PC-9 (cell line): ENCODE measurements around the gene PRELP. TPM values are rescaled to one million over a fixed set of nuclear protein-coding genes. Genes with fewer than 3 reads are reported as not detected.
"Not testable (repeated sequence)": the region's sequence is repeated elsewhere in the genome, so short reads cannot be mapped to it uniquely, and the experiment has no call there.

ENCODE experiments used
- BruUV-seq: library from RNA; stranded (reverse); fragments of 400-500 nt; replicated peaks from 2 replicates; lab custom pipeline; 2021; lab: Mats Ljungman, UMichigan
- CTCF ChIA-PET: fragments of 300-600 bp; sonication (Branson Sonifier 250); formaldehyde crosslinking; loops from one replicate; lab custom pipeline; 2022; ENCODE audit warnings: antibody characterized with exemption; lab: Charles Lee
- POLR2A ChIA-PET: fragments of 300-600 bp; sonication (Branson Sonifier 250); formaldehyde crosslinking; loops from one replicate; lab custom pipeline; 2022; ENCODE audit warnings: antibody characterized with exemption; ENCODE audit not compliant: unreplicated experiment; lab: Charles Lee
- DNase-seq, 2 experiments: peaks; one replicate each; pipeline versions ENCODE4 v3.0.0 to v3.0.0-alpha.2; 2015 to 2022; ENCODE audit warnings: mixed read lengths in 1 of 2
- H2AFZ ChIP-seq: fragments of 200-600 bp; sonication (generic); 2 replicates; pipeline ENCODE4 v1.8.1; 2017; ENCODE audit warnings: antibody characterized with exemption
- H3F3A ChIP-seq: fragments of 200-600 bp; sonication (generic); 2 replicates; pipeline ENCODE4 v1.8.1; 2017; ENCODE audit warnings: antibody characterized with exemption, mild to moderate bottlenecking, low read depth; ENCODE audit not compliant: insufficient read depth
- H3K27ac ChIP-seq: fragments of 200-600 bp; sonication (generic); 2 replicates; pipeline ENCODE4 v1.6.1; 2016; ENCODE audit warnings: mixed run types
- H3K27me3 ChIP-seq: fragments of 200-600 bp; sonication (generic); 2 replicates; pipeline ENCODE4 v1.6.1; 2016; ENCODE audit warnings: low read depth, mixed run types; ENCODE audit not compliant: insufficient read depth
- H3K36me3 ChIP-seq: fragments of 200-600 bp; sonication (generic); 2 replicates; pipeline ENCODE4 v1.6.1; 2016; ENCODE audit warnings: low read depth, mixed run types
- H3K4me1 ChIP-seq: fragments of 200-600 bp; sonication (generic); replicated peaks from 2 replicates; pipeline ENCODE4 v1.6.1; 2016; ENCODE audit warnings: mixed run types; ENCODE audit not compliant: insufficient read depth
- H3K4me2 ChIP-seq: fragments of 200-600 bp; sonication (generic); 2 replicates; pipeline ENCODE4 v1.6.1; 2017; ENCODE audit warnings: mixed run types
- H3K4me3 ChIP-seq: fragments of 200-600 bp; sonication (generic); 2 replicates; pipeline ENCODE4 v1.6.1; 2016; ENCODE audit warnings: mixed run types
- H3K79me2 ChIP-seq: fragments of 200-600 bp; sonication (generic); 2 replicates; pipeline ENCODE4 v1.6.1; 2017; ENCODE audit warnings: low read depth, mixed run types
- H3K9me2 ChIP-seq: fragments of 200-600 bp; sonication (generic); 2 replicates; pipeline ENCODE4 v1.8.1; 2017; ENCODE audit warnings: mild to moderate bottlenecking; ENCODE audit not compliant: insufficient read depth
- H3K9me3 ChIP-seq: fragments of 200-600 bp; sonication (generic); 2 replicates; pipeline ENCODE4 v1.8.1; 2016; ENCODE audit warnings: low read depth; ENCODE audit not compliant: insufficient read depth
- H4K20me1 ChIP-seq: fragments of 200-600 bp; sonication (generic); 2 replicates; pipeline ENCODE4 v1.8.1; 2017; ENCODE audit not compliant: insufficient read depth
- EZH2 ChIP-seq: fragments of 200-600 bp; sonication (generic); IDR thresholded peaks from 2 replicates; pipeline ENCODE4 v1.8.0; 2017; ENCODE audit warnings: antibody characterized with exemption, low read depth
- intact Hi-C: fragments of 100-400 bp; cut with micrococcal nuclease; formaldehyde crosslinking; loops from one replicate; pipeline ENCODE4 v1.10.0; 2022; ENCODE audit not compliant: unreplicated experiment
- total RNA-seq: library from RNA; stranded (reverse); gene quantifications from 2 replicates; pipeline ENCODE4 v1.2.3, GENCODE V29; 2021
- TF ChIP-seq, protein P1 (sequence below): fragments of 200-600 bp; sonication (generic); conservative IDR thresholded peaks from 2 replicates; pipeline ENCODE4 v1.6.1; 2017; ENCODE audit warnings: mixed run types, antibody characterized with exemption, mild to moderate bottlenecking, moderate library complexity

PRELP gene
- total RNA-seq, 1 experiment from 2014 or later: not detected

DNA sequence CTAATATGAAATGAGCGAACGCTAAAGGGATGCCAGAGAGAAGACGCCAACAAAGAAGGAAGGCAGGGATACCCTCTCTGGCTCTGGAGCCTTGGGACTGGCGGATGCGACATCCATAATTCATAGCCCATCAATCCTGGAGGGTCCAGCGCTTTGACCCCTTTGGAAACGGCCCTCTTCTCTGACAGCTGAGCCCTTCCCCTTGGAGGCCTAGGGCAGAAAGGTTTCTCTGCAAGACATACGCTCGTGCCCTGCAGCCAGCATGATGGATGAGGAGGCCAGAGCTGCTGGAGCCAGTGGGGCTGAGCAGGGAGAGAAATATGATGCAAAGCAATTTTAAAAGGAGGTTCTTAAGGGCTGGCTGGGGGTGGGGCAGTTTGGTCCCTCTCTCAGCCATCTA is 40.6 kb downstream of the PRELP start:
- no peak overlapping the region for H2AFZ ChIP-seq
- no peak for DNase-seq
- TF ChIP-seq, protein P1, sequence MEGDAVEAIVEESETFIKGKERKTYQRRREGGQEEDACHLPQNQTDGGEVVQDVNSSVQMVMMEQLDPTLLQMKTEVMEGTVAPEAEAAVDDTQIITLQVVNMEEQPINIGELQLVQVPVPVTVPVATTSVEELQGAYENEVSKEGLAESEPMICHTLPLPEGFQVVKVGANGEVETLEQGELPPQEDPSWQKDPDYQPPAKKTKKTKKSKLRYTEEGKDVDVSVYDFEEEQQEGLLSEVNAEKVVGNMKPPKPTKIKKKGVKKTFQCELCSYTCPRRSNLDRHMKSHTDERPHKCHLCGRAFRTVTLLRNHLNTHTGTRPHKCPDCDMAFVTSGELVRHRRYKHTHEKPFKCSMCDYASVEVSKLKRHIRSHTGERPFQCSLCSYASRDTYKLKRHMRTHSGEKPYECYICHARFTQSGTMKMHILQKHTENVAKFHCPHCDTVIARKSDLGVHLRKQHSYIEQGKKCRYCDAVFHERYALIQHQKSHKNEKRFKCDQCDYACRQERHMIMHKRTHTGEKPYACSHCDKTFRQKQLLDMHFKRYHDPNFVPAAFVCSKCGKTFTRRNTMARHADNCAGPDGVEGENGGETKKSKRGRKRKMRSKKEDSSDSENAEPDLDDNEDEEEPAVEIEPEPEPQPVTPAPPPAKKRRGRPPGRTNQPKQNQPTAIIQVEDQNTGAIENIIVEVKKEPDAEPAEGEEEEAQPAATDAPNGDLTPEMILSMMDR: no peak
- no peak for TF ChIP-seq EZH2
- ChIA-PET CTCF (no interaction called here), POLR2A (no interaction called here)
- H4K20me1 ChIP-seq: no peaks in the 10 kb centered on the region
- H3K27me3 ChIP-seq: no peaks in the 10 kb centered on the region
- no peak overlapping the region for H3K4me3 ChIP-seq
- H3K79me2 ChIP-seq: no peaks in the 10 kb centered on the region
- H3K9me2 ChIP-seq: no peaks in the 10 kb centered on the region
- H3F3A ChIP-seq: peaks cover 49% of the 10 kb centered on the region
- peaks cover 95% of the 10 kb centered on the region for H3K4me1 ChIP-seq
- 0 out of 2 replicates have a peak overlapping the region, but pooled peaks have one; percentile 36 for H3K4me2 ChIP-seq
- intact Hi-C loops: no loop called here
- no TSS peak for BruUV-seq
- no peaks in the 10 kb centered on the region for H3K9me3 ChIP-seq
- no peaks in the 10 kb centered on the region for H3K36me3 ChIP-seq
- H3K27ac ChIP-seq: no peak overlapping the region

DNA sequence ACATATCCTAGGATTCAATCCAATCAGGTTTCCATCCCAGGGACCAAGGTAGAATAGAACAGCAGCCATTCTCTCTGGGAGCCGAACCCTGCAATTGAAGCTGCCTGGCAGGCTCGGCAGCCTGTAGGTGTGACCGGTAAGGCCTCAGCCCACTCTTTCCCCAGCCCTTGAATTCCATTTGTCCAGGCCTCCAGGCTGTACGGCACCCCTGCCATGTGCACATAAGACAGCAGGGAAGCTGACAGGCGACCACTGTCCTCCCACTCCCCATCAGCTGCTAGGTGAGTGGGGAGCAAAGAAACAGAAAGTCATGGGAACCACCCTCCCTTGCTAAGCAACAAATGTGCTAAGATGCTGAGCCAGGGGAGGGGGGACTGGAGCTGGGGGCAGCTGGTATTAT is 41.3 kb downstream of the PRELP start:
- H3K27ac ChIP-seq: no peak overlapping the region
- POLR2A ChIA-PET: no interaction called here
- no peaks in the 10 kb centered on the region for H3K9me3 ChIP-seq
- DNase-seq: no peak
- peaks cover 92% of the 10 kb centered on the region for H3K4me1 ChIP-seq
- H3K4me2 ChIP-seq: no peak overlapping the region
- H3K27me3 ChIP-seq: no peaks in the 10 kb centered on the region
- H4K20me1 ChIP-seq: no peaks in the 10 kb centered on the region
- TF ChIP-seq, protein P1: no peak
- TF ChIP-seq EZH2: no peak
- H3K4me3 ChIP-seq: no peak overlapping the region
- BruUV-seq: no TSS peak
- peaks cover 42% of the 10 kb centered on the region for H3F3A ChIP-seq
- no peak overlapping the region for H2AFZ ChIP-seq
- CTCF ChIA-PET: interaction anchor here (0.6 kb wide), 1 partner anchor 11 kb away, joined by 3 read pairs; no protein-coding TSS in a partner anchor
- H3K79me2 ChIP-seq: no peaks in the 10 kb centered on the region
- intact Hi-C loops: no loop called here
- no peaks in the 10 kb centered on the region for H3K9me2 ChIP-seq
- H3K36me3 ChIP-seq: no peaks in the 10 kb centered on the region

DNA sequence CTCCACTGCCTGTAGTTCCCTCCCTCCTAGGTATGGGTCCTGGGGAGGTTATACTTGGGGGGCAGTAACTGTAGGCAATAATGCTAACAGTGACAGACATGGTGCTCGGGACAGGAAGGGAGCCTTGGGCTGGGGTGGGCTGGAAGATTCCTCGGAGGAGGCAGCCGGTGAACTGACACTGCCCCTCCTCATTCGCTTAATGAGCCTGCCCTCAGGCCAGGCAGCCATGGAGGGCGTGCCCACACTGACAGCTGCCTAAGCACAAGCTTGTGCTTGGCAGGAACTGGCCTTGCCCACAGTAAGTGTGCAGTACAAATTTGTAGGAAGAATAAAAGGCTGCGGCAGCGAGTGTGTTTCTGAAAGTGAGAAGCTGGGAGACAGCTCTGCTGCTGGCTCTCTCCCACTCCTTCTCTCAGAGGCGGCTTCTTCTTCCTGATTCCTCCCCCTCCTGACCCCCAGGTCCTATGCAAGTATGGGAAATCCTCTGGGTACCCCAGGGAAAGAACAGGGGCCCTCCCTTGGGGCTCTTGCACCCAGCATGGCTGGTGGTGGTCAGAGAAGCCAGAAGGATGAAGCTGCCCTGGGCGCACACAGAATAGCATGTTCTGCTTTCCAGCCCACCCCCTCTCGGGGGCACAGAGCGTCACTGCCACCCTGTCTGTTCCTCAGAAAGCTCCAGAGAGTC is 42.0 kb downstream of the PRELP start:
- no peaks in the 10 kb centered on the region for H4K20me1 ChIP-seq
- no peaks in the 10 kb centered on the region for H3K27me3 ChIP-seq
- intact Hi-C loops: no loop called here
- H3F3A ChIP-seq: peaks cover 36% of the 10 kb centered on the region
- no peak for TF ChIP-seq EZH2
- TF ChIP-seq, protein P1: no peak
- H3K9me3 ChIP-seq: no peaks in the 10 kb centered on the region
- H2AFZ ChIP-seq: no peak overlapping the region
- DNase-seq: no peak
- no peak overlapping the region for H3K27ac ChIP-seq
- no peak overlapping the region; the same call in 1 of the 2 replicates for H3K4me2 ChIP-seq
- no peaks in the 10 kb centered on the region for H3K9me2 ChIP-seq
- no peaks in the 10 kb centered on the region for H3K36me3 ChIP-seq
- CTCF ChIA-PET: interaction anchor here (0.6 kb wide), 1 partner anchor 11 kb away, joined by 3 read pairs; no protein-coding TSS in a partner anchor
- POLR2A ChIA-PET: no interaction called here
- BruUV-seq: no TSS peak
- peaks cover 85% of the 10 kb centered on the region for H3K4me1 ChIP-seq
- H3K4me3 ChIP-seq: no peak overlapping the region
- no peaks in the 10 kb centered on the region for H3K79me2 ChIP-seq

DNA sequence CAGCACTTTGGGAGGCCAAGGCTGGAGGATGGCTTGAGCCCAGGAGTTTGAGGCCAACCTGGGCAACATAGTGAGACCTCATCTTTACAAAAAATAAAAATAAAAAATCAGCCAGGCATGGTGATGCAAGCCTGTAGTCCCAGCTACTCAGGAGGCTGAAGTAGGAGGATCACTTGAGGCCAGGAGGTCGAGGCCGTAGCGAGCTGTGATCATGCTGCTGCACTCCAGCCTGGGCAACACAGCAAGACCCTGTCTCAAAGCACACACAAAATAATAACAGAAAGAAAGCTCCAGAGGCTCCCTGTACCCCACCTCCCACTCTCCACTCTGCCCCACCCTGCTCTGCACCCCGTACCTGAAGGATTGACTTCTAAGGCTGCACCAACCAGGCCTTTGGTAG is 42.5 kb downstream of the PRELP start:
- CTCF ChIA-PET: not testable (repeated sequence)

More for the DNA sequence above, 42.5 kb downstream of the PRELP start:
- intact Hi-C loops, H3K4me2 ChIP-seq, DNase-seq, H3K9me2 ChIP-seq, H4K20me1 ChIP-seq, BruUV-seq, H3K79me2 ChIP-seq, POLR2A ChIA-PET, H3K27me3 ChIP-seq, H3K27ac ChIP-seq, H2AFZ ChIP-seq, H3K36me3 ChIP-seq, H3K9me3 ChIP-seq, H3K4me3 ChIP-seq: not testable (repeated sequence)
- Histone ChIP-seq H3F3A (peaks cover 31% of the 10 kb centered on the region), H3K4me1 (peaks cover 81% of the 10 kb centered on the region)
